Keratinocyte (primary cell): ENCODE data around the gene CSTF1. TPM values are rescaled to one million over a fixed set of nuclear protein-coding genes. Genes with fewer than 3 reads are reported as not detected.

Experiments used
- DNase-seq: peaks from one replicate; pipeline ENCODE4 v3.0.0-alpha.2; 2011; ENCODE audit warnings: low read depth, missing footprints, low spot score
- FAIRE-seq: peaks from 2 replicates; lab custom pipeline; 2011; peaks lifted over from hg19 to GRCh38; lab: Jason Lieb, UNC
- H2AFZ ChIP-seq: 2 replicates; pipeline ENCODE4 v1.6.0; 2012; ENCODE audit warnings: low read length, control low read depth, inconsistent platforms; ENCODE audit not compliant: control insufficient read depth
- H3K27ac ChIP-seq: 2 replicates; pipeline ENCODE4 v1.5.1; 2011; ENCODE audit warnings: low read length; ENCODE audit not compliant: control insufficient read depth, insufficient read depth
- H3K27me3 ChIP-seq: 3 replicates; pipeline ENCODE4 v1.6.0; 2011; ENCODE audit warnings: low read length; ENCODE audit not compliant: control insufficient read depth, insufficient read depth; ENCODE audit errors: extremely low read depth
- H3K36me3 ChIP-seq, 2 experiments: 2 replicates in 1 of 2; 3 replicates in 1 of 2; pipeline ENCODE4 v1.5.1; 2011; ENCODE audit warnings: low read length in 2 of 2, mild to moderate bottlenecking in 1 of 2; ENCODE audit not compliant: control insufficient read depth in 2 of 2, insufficient read depth in 2 of 2; ENCODE audit errors: extremely low read depth in 1 of 2
- H3K4me1 ChIP-seq: 3 replicates; pipeline ENCODE4 v1.5.1; 2011; ENCODE audit warnings: low read length; ENCODE audit not compliant: control insufficient read depth, insufficient read depth; ENCODE audit errors: extremely low read depth
- H3K4me2 ChIP-seq: 3 replicates; pipeline ENCODE4 v1.6.0; 2011; ENCODE audit warnings: low read depth, low read length; ENCODE audit not compliant: control insufficient read depth, insufficient read depth; ENCODE audit errors: extremely low read depth
- H3K4me3 ChIP-seq, 3 experiments: fragments of 200-600 bp in 1 of 3; sonication (generic) in 1 of 3; 2 replicates in 2 of 3; 3 replicates in 1 of 3; pipeline ENCODE4 v1.5.1; 2011 to 2016; ENCODE audit warnings: low read length in 3 of 3, mild to moderate bottlenecking in 3 of 3, control low read depth in 2 of 3, inconsistent platforms in 1 of 3, low read depth in 1 of 3, mixed read lengths in 1 of 3, mixed run types in 1 of 3, moderate library complexity in 1 of 3; ENCODE audit not compliant: control insufficient read depth in 2 of 3, insufficient read depth in 2 of 3; ENCODE audit errors: extremely low read depth in 1 of 3
- H3K79me2 ChIP-seq: 2 replicates; pipeline ENCODE4 v1.6.0; 2012; ENCODE audit warnings: low read length; ENCODE audit not compliant: control insufficient read depth, insufficient read depth
- H3K9ac ChIP-seq: 3 replicates; pipeline ENCODE4 v1.6.0; 2011; ENCODE audit warnings: low read length; ENCODE audit not compliant: control insufficient read depth, insufficient read depth; ENCODE audit errors: extremely low read depth
- H3K9me1 ChIP-seq: 3 replicates; pipeline ENCODE4 v1.6.0; 2011; ENCODE audit warnings: low read length; ENCODE audit not compliant: control insufficient read depth, insufficient read depth; ENCODE audit errors: extremely low read depth
- H3K9me3 ChIP-seq: 2 replicates; pipeline ENCODE4 v1.5.1; 2012; ENCODE audit warnings: low read depth, low read length; ENCODE audit not compliant: control insufficient read depth
- H4K20me1 ChIP-seq: 3 replicates; pipeline ENCODE4 v1.6.0; 2011; ENCODE audit warnings: low read length; ENCODE audit not compliant: control insufficient read depth, insufficient read depth; ENCODE audit errors: extremely low read depth
- CTCF ChIP-seq, 3 experiments: IDR thresholded peaks in 1 of 3; conservative IDR thresholded peaks in 1 of 3; optimal IDR thresholded peaks in 1 of 3; 2 replicates in 2 of 3; 3 replicates in 1 of 3; pipeline versions ENCODE3 to v1.5.1; 2011; ENCODE audit warnings: low read length in 3 of 3, mild to moderate bottlenecking in 3 of 3, moderate library complexity in 2 of 3, control low read depth in 1 of 3, inconsistent platforms in 1 of 3; ENCODE audit not compliant: insufficient read depth in 2 of 3; ENCODE audit errors: extremely low read depth in 1 of 3
- EZH2 ChIP-seq: IDR thresholded peaks from one replicate; pipeline ENCODE4 v1.6.1; 2012; ENCODE audit warnings: inconsistent platforms, mild to moderate bottlenecking, low read length, moderate library complexity
- dilution Hi-C: fragments of 300-500 bp; cut with MboI; formaldehyde crosslinking; loops from one replicate; pipeline ENCODE4 v1.7.0; 2020; ENCODE audit warnings: low sequenced_read_pairs; ENCODE audit not compliant: extremely low pct_ligation_motif_present
- polyA plus RNA-seq, 5 experiments: library from polyadenylated mRNA; depleted of rRNA in 3 of 5; stranded (reverse) in 3 of 5; stranded (forward) in 1 of 5; unstranded in 1 of 5; fragments of >200 nt; gene quantifications; 1 replicate in 1 of 5; 2 replicates in 3 of 5; 3 replicates in 1 of 5; pipeline versions ENCODE4 v1.2.1 to v1.2.3, GENCODE V29; 2011 to 2012; ENCODE audit warnings: missing spikeins in 2 of 5, low read depth in 1 of 5, low replicate concordance in 1 of 5

The CSTF1 gene
- polyA plus RNA-seq, 1 donor (not counting 4 experiments of a cell fraction or from before 2014, with no cell fraction given) = 40.3 TPM

DNA sequence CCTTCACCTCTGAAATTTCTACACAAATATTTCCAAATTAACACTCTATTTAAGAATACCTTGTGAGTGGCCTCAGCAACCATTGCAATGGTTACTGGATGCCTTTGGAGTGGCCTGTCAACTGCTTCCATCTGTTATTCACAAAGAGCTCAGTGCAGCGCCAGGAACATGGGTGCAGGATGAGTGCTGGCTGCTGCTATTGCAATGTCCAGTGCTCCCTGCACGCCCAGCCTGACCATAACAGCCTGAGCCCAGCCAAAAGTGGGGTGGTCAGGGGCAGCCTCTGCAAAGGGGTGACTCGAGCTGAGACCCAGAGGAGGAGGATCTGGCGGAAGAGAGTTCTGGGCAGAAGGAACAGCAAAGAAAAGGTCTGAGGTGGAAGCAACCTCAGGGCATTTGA, 38.0 kb downstream of the CSTF1 start:
- Histone ChIP-seq H3K27ac (no peak overlapping the region), H3K4me1 (peaks cover 13% of the 10 kb centered on the region), H3K9me3 (no peaks in the 10 kb centered on the region), H3K9ac (no peak overlapping the region), H2AFZ (no peak overlapping the region), H3K4me2 (no peak overlapping the region), H4K20me1 (no peaks in the 10 kb centered on the region), H3K36me3 (no peaks in the 10 kb centered on the region), H3K4me3 (no peak overlapping the region), H3K27me3 (no peaks in the 10 kb centered on the region), H3K79me2 (no peaks in the 10 kb centered on the region), H3K9me1 (no peaks in the 10 kb centered on the region)
- FAIRE-seq = no peak
- DNase-seq = no peak
- dilution Hi-C loops = no loop called here
- TF ChIP-seq CTCF (optimal IDR thresholded peaks at IDR 0.05 in 1 of 3, IDR thresholded peaks at IDR 0.05 in 1 of 3, conservative IDR thresholded peaks at IDR 0.05 in 1 of 3; ENCODE audit: extremely low read depth in 1 of 3, insufficient read depth in 2 of 3, low read length in 3 of 3) (no peak), EZH2 (no peak)

- Histone ChIP-seq H3K36me3 (no peaks in the 10 kb centered on the region), H4K20me1 (no peaks in the 10 kb centered on the region), H3K27ac (no peak overlapping the region), H3K9me3 (no peaks in the 10 kb centered on the region), H3K79me2 (no peaks in the 10 kb centered on the region), H3K9me1 (no peaks in the 10 kb centered on the region), H3K4me1 (peaks cover 13% of the 10 kb centered on the region), H3K4me3 (no peak overlapping the region), H3K27me3 (no peaks in the 10 kb centered on the region), H3K9ac (no peak overlapping the region), H3K4me2 (no peak overlapping the region), H2AFZ (no peak overlapping the region)
- TF ChIP-seq CTCF (optimal IDR thresholded peaks at IDR 0.05 in 1 of 3, IDR thresholded peaks at IDR 0.05 in 1 of 3, conservative IDR thresholded peaks at IDR 0.05 in 1 of 3; ENCODE audit: extremely low read depth in 1 of 3, insufficient read depth in 2 of 3, low read length in 3 of 3) (no peak), EZH2 (no peak)
- no peak for DNase-seq
- dilution Hi-C loops = no loop called here
- no peak for FAIRE-seq
Observed at GRCh38 chr20:56430957-56431356, 38.5 kb downstream of the CSTF1 start.
